ENCODE measurements around the gene ADORA1. TPM values are rescaled to one million over a fixed set of nuclear protein-coding genes. Genes with fewer than 3 reads are reported as not detected.
A peak's percentile ranks its signal among the peaks of the same experiment; 100 is the strongest.

The ADORA1 gene
- total and polyA plus RNA-seq, 8 donors: 1.6 to 18.7 (median 9.3) TPM

GRCh38 chr1:203185061-203185461, 57.5 kb downstream of the ADORA1 start:
- H3K4me1 ChIP-seq: peaks cover 12 to 28% of the 10 kb centered on the region in 2 donors
- H3K4me3 ChIP-seq: peak overlapping the region in 1 of 2 donors; percentile 17
- H3K36me3 ChIP-seq: peaks cover 0 to 12% of the 10 kb centered on the region in 2 donors
- intact Hi-C loops (cut with DNase I): no loop called here
- H3K27me3 ChIP-seq: no peaks in the 10 kb centered on the region
- TF ChIP-seq CTCF (IDR thresholded peaks at IDR 0.05): no peak
- no peaks in the 10 kb centered on the region for H3K9me3 ChIP-seq
- no peak for ATAC-seq
- DNase-seq: no peak
- H3K27ac ChIP-seq: no peak overlapping the region

- H3K4me1 ChIP-seq: peaks cover 12 to 28% of the 10 kb centered on the region in 2 donors
- H3K4me3 ChIP-seq: peak overlapping the region in 1 of 2 donors; percentile 17
- TF ChIP-seq CTCF (IDR thresholded peaks at IDR 0.05): no peak
- intact Hi-C loops (cut with DNase I): no loop called here
- DNase-seq: no peak
- no peaks in the 10 kb centered on the region for H3K9me3 ChIP-seq
- no peak for ATAC-seq
- H3K36me3 ChIP-seq: peaks cover 0 to 7% of the 10 kb centered on the region in 2 donors
- H3K27me3 ChIP-seq: no peaks in the 10 kb centered on the region
- H3K27ac ChIP-seq: peak overlapping the region in 1 of 2 donors; percentile 75
Measured at GRCh38 chr1:203185585-203185984, 58.1 kb downstream of the ADORA1 start.

GRCh38 chr1:203186091-203186445, 58.5 kb downstream of the ADORA1 start:
- intact Hi-C loops (cut with DNase I): no loop called here
- no peak for TF ChIP-seq CTCF (IDR thresholded peaks at IDR 0.05)
- H3K4me1 ChIP-seq: peaks cover 12 to 28% of the 10 kb centered on the region in 2 donors
- ATAC-seq (peak; percentile 43), DNase-seq (no peak)
- peak overlapping the region; percentile 56 to 75 for H3K27ac ChIP-seq
- H3K27me3 ChIP-seq: no peaks in the 10 kb centered on the region
- peaks cover 0 to 2% of the 10 kb centered on the region in 2 donors for H3K36me3 ChIP-seq
- H3K4me3 ChIP-seq: peak overlapping the region in 1 of 2 donors; percentile 17
- H3K9me3 ChIP-seq: no peaks in the 10 kb centered on the region

- intact Hi-C loops (cut with DNase I): no loop called here
- TF ChIP-seq CTCF (IDR thresholded peaks at IDR 0.05): no peak
- H3K27ac ChIP-seq: peak within 1 kb of the TSS; percentile 56 to 75
- DNase-seq (peak in 1 of 4 donors; percentile 77), ATAC-seq (peak; percentile 81)
- H3K4me1 ChIP-seq: peaks cover 12 to 28% of the 10 kb centered on the region in 2 donors
- no peaks in the 10 kb centered on the region for H3K36me3 ChIP-seq
- H3K4me3 ChIP-seq: peak within 1 kb of the TSS in 1 of 2 donors; percentile 17
- no peaks in the 10 kb centered on the region for H3K27me3 ChIP-seq
- H3K9me3 ChIP-seq: no peaks in the 10 kb centered on the region
Measured at GRCh38 chr1:203186446-203187303, 59.1 kb downstream of the ADORA1 start, which contains the start of gene CHI3L1. CHI3L1 (minus strand) TSS chr1:203186704; CDS start chr1:203186623, 81 bp downstream.

- ATAC-seq: peak; percentile 10
- DNase-seq: no peak
- intact Hi-C loops (cut with DNase I): no loop called here
- Histone ChIP-seq H3K9me3 (no peaks in the 10 kb centered on the region), H3K27me3 (no peaks in the 10 kb centered on the region), H3K4me3 (no peak overlapping the region), H3K27ac (peak overlapping the region in 1 of 2 donors; percentile 75), H3K4me1 (peaks cover 12 to 26% of the 10 kb centered on the region in 2 donors), H3K36me3 (no peaks in the 10 kb centered on the region)
- TF ChIP-seq CTCF (IDR thresholded peaks at IDR 0.05): no peak
Measured at GRCh38 chr1:203187304-203187685, 59.8 kb downstream of the ADORA1 start.

Data from left lung (tissue), 10 donors.